NCI-H524 (cell line): Measurements from ENCODE around the gene THEMIS.
"Not testable (repeated sequence)": the region's sequence is repeated elsewhere in the genome, so short reads cannot be mapped to it uniquely, and the experiment has no call there.

ENCODE experiments used
- DNase-seq, 2 experiments: peaks; one replicate each; lab custom pipeline; 2025; lab: John Stamatoyannopoulos, UW

Gene THEMIS

GRCh38 chr6:127900935-127901334 is at the start of gene THEMIS:
Gene THEMIS, minus strand, starts transcription at chr6:127901058. Its CDS starts 126 bp downstream, at chr6:127900932.
- DNase-seq, result no peak

GRCh38 chr6:127949251-127949650 is 48.4 kb upstream of the THEMIS start:
- peak in 1 of 2 experiments; percentile 32 for DNase-seq

- no peak for DNase-seq
Observed at GRCh38 chr6:127946388-127946787, 45.5 kb upstream of the THEMIS start.

GRCh38 chr6:127945434-127946097 is 44.7 kb upstream of the THEMIS start:
- no peak for DNase-seq

- no peak for DNase-seq
Observed at GRCh38 chr6:127941228-127941627, 40.4 kb upstream of the THEMIS start.

- DNase-seq, result no peak
Observed at GRCh38 chr6:127939442-127940066, 38.7 kb upstream of the THEMIS start.

- no peak for DNase-seq
Observed at GRCh38 chr6:127938701-127939100, 37.8 kb upstream of the THEMIS start.

GRCh38 chr6:127937747-127938146 is 36.9 kb upstream of the THEMIS start:
- DNase-seq, result no peak

- no peak for DNase-seq
Observed at GRCh38 chr6:127937102-127937501, 36.2 kb upstream of the THEMIS start.

GRCh38 chr6:127934956-127935355 is 34.1 kb upstream of the THEMIS start:
- no peak for DNase-seq

GRCh38 chr6:127933852-127934840 is 33.3 kb upstream of the THEMIS start:
- DNase-seq, result no peak

- no peak for DNase-seq
Observed at GRCh38 chr6:127933137-127933536, 32.3 kb upstream of the THEMIS start.

- no peak for DNase-seq
Observed at GRCh38 chr6:127932708-127933107, 31.9 kb upstream of the THEMIS start.

- DNase-seq, result not testable (repeated sequence)
Observed at GRCh38 chr6:127926441-127926840, 25.6 kb upstream of the THEMIS start.

GRCh38 chr6:127924440-127924839 is 23.6 kb upstream of the THEMIS start:
- no peak for DNase-seq

- no peak for DNase-seq
Observed at GRCh38 chr6:127924031-127924430, 23.2 kb upstream of the THEMIS start.

- DNase-seq, result no peak
Observed at GRCh38 chr6:127923135-127923534, 22.3 kb upstream of the THEMIS start.

GRCh38 chr6:127921982-127922381 is 21.1 kb upstream of the THEMIS start:
- no peak for DNase-seq

- no peak for DNase-seq
Observed at GRCh38 chr6:127920804-127921203, 19.9 kb upstream of the THEMIS start.

GRCh38 chr6:127918506-127919427 is 17.9 kb upstream of the THEMIS start:
- no peak for DNase-seq

- no peak for DNase-seq
Observed at GRCh38 chr6:127917766-127918165, 16.9 kb upstream of the THEMIS start.
